Astrocyte (in vitro differentiated cells and primary cell): ENCODE measurements around the gene EPB41L1. TPM values are rescaled to one million over a fixed set of nuclear protein-coding genes. Genes with fewer than 3 reads are reported as not detected.

Experiments
- DNase-seq: peaks from one replicate; pipeline ENCODE4 v3.0.0-alpha.2; 2010; ENCODE audit warnings: low read depth
- FAIRE-seq: peaks from 2 replicates; lab custom pipeline; 2011; peaks lifted over from hg19 to GRCh38; lab: Jason Lieb, UNC
- H2AFZ ChIP-seq: 2 replicates; pipeline ENCODE4 v1.6.0; 2012; ENCODE audit warnings: low read depth, low read length, inconsistent platforms
- H3K27ac ChIP-seq: 2 replicates; pipeline ENCODE4 v1.5.1; 2011; ENCODE audit warnings: low read depth, low read length, inconsistent platforms
- H3K27me3 ChIP-seq: 2 replicates; pipeline ENCODE4 v1.6.0; 2011; ENCODE audit warnings: low read length, inconsistent platforms; ENCODE audit not compliant: insufficient read depth
- H3K36me3 ChIP-seq: 2 replicates; pipeline ENCODE4 v1.5.1; 2011; ENCODE audit warnings: low read length, inconsistent platforms; ENCODE audit not compliant: insufficient read depth
- H3K4me1 ChIP-seq: 2 replicates; pipeline ENCODE4 v1.5.1; 2011; ENCODE audit warnings: low read length, inconsistent platforms; ENCODE audit not compliant: insufficient read depth
- H3K4me2 ChIP-seq: 2 replicates; pipeline ENCODE4 v1.6.0; 2012; ENCODE audit warnings: low read length, inconsistent platforms
- H3K4me3 ChIP-seq: 2 replicates; pipeline ENCODE4 v1.5.1; 2011; ENCODE audit warnings: low read depth, mild to moderate bottlenecking, low read length, inconsistent platforms; ENCODE audit not compliant: insufficient read depth
- H3K79me2 ChIP-seq: 2 replicates; pipeline ENCODE4 v1.6.0; 2012; ENCODE audit warnings: mild to moderate bottlenecking, low read length, inconsistent platforms; ENCODE audit not compliant: insufficient read depth
- H3K9ac ChIP-seq: 2 replicates; pipeline ENCODE4 v1.6.0; 2012; ENCODE audit warnings: mild to moderate bottlenecking, low read length, inconsistent platforms
- H3K9me3 ChIP-seq: 2 replicates; pipeline ENCODE4 v1.5.1; 2012; ENCODE audit warnings: low read depth, mild to moderate bottlenecking, low read length, inconsistent platforms; ENCODE audit not compliant: insufficient read depth
- H4K20me1 ChIP-seq: 2 replicates; pipeline ENCODE4 v1.6.0; 2012; ENCODE audit warnings: low read length, inconsistent platforms; ENCODE audit not compliant: insufficient read depth
- H3K27ac Mint-ChIP-seq: one replicate; pipeline ENCODE4 v1.8.0; 2021; ENCODE audit warnings: mild to moderate bottlenecking, mixed read lengths; ENCODE audit not compliant: unreplicated experiment
- H3K27me3 Mint-ChIP-seq: one replicate; pipeline ENCODE4 v1.8.0; 2021; ENCODE audit warnings: low read depth, mixed read lengths; ENCODE audit not compliant: unreplicated experiment
- H3K36me3 Mint-ChIP-seq: one replicate; pipeline ENCODE4 v1.8.0; 2021; ENCODE audit warnings: low read depth, mixed read lengths; ENCODE audit not compliant: unreplicated experiment
- H3K4me1 Mint-ChIP-seq: one replicate; pipeline ENCODE4 v1.8.0; 2021; ENCODE audit warnings: low read depth, mixed read lengths; ENCODE audit not compliant: unreplicated experiment
- H3K4me3 Mint-ChIP-seq: one replicate; pipeline ENCODE4 v1.8.0; 2021; ENCODE audit warnings: mild to moderate bottlenecking, moderate library complexity, mixed read lengths; ENCODE audit not compliant: unreplicated experiment
- H3K9me3 Mint-ChIP-seq: one replicate; pipeline ENCODE4 v1.8.0; 2021; ENCODE audit warnings: mild to moderate bottlenecking, mixed read lengths; ENCODE audit not compliant: unreplicated experiment
- EZH2 ChIP-seq: IDR thresholded peaks from 2 replicates; pipeline ENCODE4 v1.6.1; 2012; ENCODE audit warnings: mild to moderate bottlenecking, low read length, inconsistent platforms; ENCODE audit not compliant: insufficient read depth
- total RNA-seq: library from RNA; stranded (reverse); gene quantifications from 2 replicates; pipeline ENCODE4 v1.2.1, GENCODE V29; 2021
- TF ChIP-seq, protein P1 (sequence below): IDR thresholded peaks from 2 replicates; pipeline ENCODE4 v1.5.1; 2011; ENCODE audit warnings: low read depth, mild to moderate bottlenecking, inconsistent platforms, low read length, moderate library complexity; ENCODE audit not compliant: insufficient read depth

EPB41L1 gene
- total RNA-seq, 1 donor from 2014 or later, result 39.4 TPM

DNA sequence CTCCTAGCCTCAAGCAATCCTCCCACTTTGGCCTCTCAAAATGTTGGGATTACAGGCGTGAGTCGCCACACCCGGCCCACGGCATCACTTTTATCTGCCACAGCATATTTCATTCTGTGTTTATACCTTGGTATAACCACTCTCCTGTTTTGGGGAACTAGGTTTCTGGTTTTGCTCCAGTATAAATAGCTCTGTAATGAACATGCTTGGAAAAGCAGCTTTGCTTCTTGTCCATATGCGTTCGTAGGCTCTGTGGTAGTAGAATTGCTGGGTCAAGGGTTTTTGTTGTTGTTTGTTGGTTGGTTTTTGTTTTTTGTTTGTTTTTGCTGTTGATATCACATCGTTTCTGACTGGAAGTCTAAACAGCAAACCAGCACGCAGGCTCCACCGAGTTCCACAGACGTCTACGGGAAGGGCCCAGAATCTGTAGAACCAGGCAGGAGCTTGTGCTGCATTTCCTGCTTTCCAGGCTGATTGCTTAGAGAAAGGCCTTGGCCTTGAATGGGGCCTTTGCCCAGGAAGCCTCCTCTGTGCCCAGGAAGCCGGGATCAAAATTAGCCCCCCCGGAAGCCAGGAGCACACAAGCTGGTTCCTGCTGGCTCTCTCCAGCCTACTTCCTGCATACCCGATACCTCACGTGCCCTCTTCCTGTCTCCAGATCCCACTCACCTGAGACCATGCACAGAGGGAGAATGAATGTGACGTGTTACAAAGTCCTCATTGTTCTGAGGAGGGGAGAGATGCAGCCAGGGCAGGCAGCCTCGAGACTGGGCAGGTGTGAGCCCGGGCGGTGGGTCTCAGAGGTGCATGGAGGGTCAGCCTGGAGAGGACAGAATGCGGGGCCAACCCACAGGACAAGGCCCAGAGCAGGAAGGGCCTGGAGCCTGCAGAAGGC lies 116.5 kb downstream of the EPB41L1 start:
- peaks cover 7% of the 10 kb centered on the region for H3K4me1 Mint-ChIP-seq
- no peaks in the 10 kb centered on the region for H3K36me3 ChIP-seq
- no peak overlapping the region for H3K27ac ChIP-seq
- no peaks in the 10 kb centered on the region for H3K79me2 ChIP-seq
- no peaks in the 10 kb centered on the region for H3K4me1 ChIP-seq
- peaks cover 2% of the 10 kb centered on the region for H3K27me3 Mint-ChIP-seq
- no peak overlapping the region for H3K4me3 ChIP-seq
- no peaks in the 10 kb centered on the region for H3K9me3 Mint-ChIP-seq
- no peak overlapping the region for H3K9ac ChIP-seq
- H2AFZ ChIP-seq, result no peak overlapping the region
- H3K27ac Mint-ChIP-seq, result no peak overlapping the region
- DNase-seq (no peak), FAIRE-seq (no peak)
- H3K4me2 ChIP-seq, result no peak overlapping the region
- no peaks in the 10 kb centered on the region for H3K9me3 ChIP-seq
- H3K27me3 ChIP-seq, result peaks cover 13% of the 10 kb centered on the region
- no peak overlapping the region for H3K4me3 Mint-ChIP-seq
- no peaks in the 10 kb centered on the region for H4K20me1 ChIP-seq
- TF ChIP-seq, protein P1, sequence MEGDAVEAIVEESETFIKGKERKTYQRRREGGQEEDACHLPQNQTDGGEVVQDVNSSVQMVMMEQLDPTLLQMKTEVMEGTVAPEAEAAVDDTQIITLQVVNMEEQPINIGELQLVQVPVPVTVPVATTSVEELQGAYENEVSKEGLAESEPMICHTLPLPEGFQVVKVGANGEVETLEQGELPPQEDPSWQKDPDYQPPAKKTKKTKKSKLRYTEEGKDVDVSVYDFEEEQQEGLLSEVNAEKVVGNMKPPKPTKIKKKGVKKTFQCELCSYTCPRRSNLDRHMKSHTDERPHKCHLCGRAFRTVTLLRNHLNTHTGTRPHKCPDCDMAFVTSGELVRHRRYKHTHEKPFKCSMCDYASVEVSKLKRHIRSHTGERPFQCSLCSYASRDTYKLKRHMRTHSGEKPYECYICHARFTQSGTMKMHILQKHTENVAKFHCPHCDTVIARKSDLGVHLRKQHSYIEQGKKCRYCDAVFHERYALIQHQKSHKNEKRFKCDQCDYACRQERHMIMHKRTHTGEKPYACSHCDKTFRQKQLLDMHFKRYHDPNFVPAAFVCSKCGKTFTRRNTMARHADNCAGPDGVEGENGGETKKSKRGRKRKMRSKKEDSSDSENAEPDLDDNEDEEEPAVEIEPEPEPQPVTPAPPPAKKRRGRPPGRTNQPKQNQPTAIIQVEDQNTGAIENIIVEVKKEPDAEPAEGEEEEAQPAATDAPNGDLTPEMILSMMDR, result no peak
- no peak for TF ChIP-seq EZH2
- H3K36me3 Mint-ChIP-seq, result no peaks in the 10 kb centered on the region

DNA sequence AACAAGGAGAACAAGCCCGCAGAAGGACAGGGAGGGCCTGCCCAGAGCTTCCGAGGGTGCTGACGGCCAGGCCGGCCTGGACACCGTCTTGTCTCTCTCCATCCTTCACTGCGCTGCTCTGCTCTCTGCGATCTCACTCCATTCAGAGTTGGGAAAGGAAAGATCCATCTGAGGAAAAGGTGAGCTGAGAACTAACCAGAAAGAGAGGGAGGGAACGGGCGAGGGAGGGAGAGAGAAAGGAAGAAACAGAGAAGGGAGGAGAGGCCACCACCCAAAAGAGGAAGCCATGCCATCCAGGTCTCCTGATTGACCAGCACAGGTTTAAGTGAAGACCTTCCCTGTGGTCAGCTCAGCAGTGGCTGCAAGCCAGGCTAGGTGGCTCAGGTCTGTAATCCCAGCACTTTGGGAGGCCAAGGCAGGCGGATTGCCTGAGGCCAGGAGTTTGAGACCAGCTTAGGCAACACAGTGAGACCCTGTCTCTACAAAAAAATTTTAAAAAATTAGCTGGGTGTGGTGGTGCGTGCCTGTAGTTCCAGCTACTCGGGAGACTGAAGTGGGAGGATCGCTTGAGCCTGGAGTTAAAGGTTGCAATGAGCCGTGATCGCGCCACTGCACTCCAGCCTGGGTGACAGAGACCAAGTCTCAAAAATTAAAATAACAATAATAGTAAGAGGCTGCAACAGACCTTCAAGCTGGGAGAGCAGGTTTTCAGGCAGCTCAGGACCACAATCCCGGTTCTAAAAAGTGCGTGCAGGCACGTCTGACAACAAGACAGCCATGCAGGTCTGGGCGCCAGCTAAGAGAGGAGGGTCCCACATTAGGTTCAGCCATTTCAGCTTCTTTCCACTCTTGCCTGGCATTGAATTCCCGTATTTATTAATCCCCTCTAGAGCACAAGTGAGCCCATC lies 117.4 kb downstream of the EPB41L1 start:
- no peaks in the 10 kb centered on the region for H3K36me3 Mint-ChIP-seq
- FAIRE-seq, result no peak
- Histone ChIP-seq H2AFZ (no peak overlapping the region), H3K27ac (no peak overlapping the region), H3K27me3 (peaks cover 13% of the 10 kb centered on the region), H3K9me3 (no peaks in the 10 kb centered on the region), H3K36me3 (no peaks in the 10 kb centered on the region), H3K79me2 (no peaks in the 10 kb centered on the region), H4K20me1 (no peaks in the 10 kb centered on the region), H3K4me3 (no peak overlapping the region), H3K4me2 (no peak overlapping the region), H3K9ac (no peak overlapping the region), H3K4me1 (no peaks in the 10 kb centered on the region)
- no peaks in the 10 kb centered on the region for H3K9me3 Mint-ChIP-seq
- TF ChIP-seq, protein P1, result no peak
- no peak for TF ChIP-seq EZH2
- DNase-seq, result no peak
- no peak overlapping the region for H3K27ac Mint-ChIP-seq
- no peak overlapping the region for H3K4me3 Mint-ChIP-seq
- H3K27me3 Mint-ChIP-seq, result peaks cover 3% of the 10 kb centered on the region
- peaks cover 7% of the 10 kb centered on the region for H3K4me1 Mint-ChIP-seq
